Bronchial epithelial cell (primary cell): Measurements from ENCODE around the gene TCEAL7. TPM values are rescaled to one million over a fixed set of nuclear protein-coding genes. Genes with fewer than 3 reads are reported as not detected.
A peak's percentile ranks its signal among the peaks of the same experiment; 100 is the strongest.

Experiments used
- DNase-seq: peaks from one replicate; pipeline ENCODE4 v3.0.0-alpha.2; 2010; ENCODE audit warnings: low read depth
- FAIRE-seq: peaks from 2 replicates; lab custom pipeline; 2011; peaks lifted over from hg19 to GRCh38; lab: Jason Lieb, UNC
- H3K27me3 ChIP-seq: 2 replicates; pipeline ENCODE4 v1.5.1; 2011; ENCODE audit warnings: low read length; ENCODE audit not compliant: control insufficient read depth, insufficient read depth
- H3K36me3 ChIP-seq: 2 replicates; pipeline ENCODE4 v1.5.1; 2011; ENCODE audit warnings: low read length; ENCODE audit not compliant: control insufficient read depth, insufficient read depth
- H3K4me3 ChIP-seq: 2 replicates; pipeline ENCODE4 v1.5.1; 2011; ENCODE audit warnings: mild to moderate bottlenecking, low read depth, low read length, control low read depth
- CTCF ChIP-seq: IDR thresholded peaks from 2 replicates; pipeline ENCODE4 v1.5.1; 2011; ENCODE audit warnings: mild to moderate bottlenecking, moderate library complexity, low read length, control low read depth, inconsistent platforms; ENCODE audit not compliant: insufficient read depth, severe bottlenecking
- total RNA-seq: library from RNA; depleted of rRNA; stranded (reverse); fragments of >200 nt; gene quantifications from 2 replicates; pipeline ENCODE4 v1.2.1, GENCODE V29; 2014

The TCEAL7 gene
- total RNA-seq, 1 donor from 2014 or later, result 1.1 TPM

- no peaks in the 10 kb centered on the region for H3K27me3 ChIP-seq
- H3K36me3 ChIP-seq, result no peaks in the 10 kb centered on the region
- no peak for FAIRE-seq
- H3K4me3 ChIP-seq, result peak within 1 kb of the TSS; percentile 66
- no peak for TF ChIP-seq CTCF
- DNase-seq, result peak; percentile 61
These were observed 19.3 kb upstream of the TCEAL7 start, which contains the start of gene BEX2 for GRCh38 chrX:103310555-103311398. TSS of gene BEX2 (minus strand) at chrX:103310990. CDS start at chrX:103309976, 1,014 bp downstream.

GRCh38 chrX:103311399-103311780 is 18.6 kb upstream of the TCEAL7 start:
- FAIRE-seq, result no peak
- no peak for TF ChIP-seq CTCF
- no peak for DNase-seq
- Histone ChIP-seq H3K27me3 (no peaks in the 10 kb centered on the region), H3K4me3 (no peak overlapping the region), H3K36me3 (no peaks in the 10 kb centered on the region)

- no peak for DNase-seq
- Histone ChIP-seq H3K36me3 (no peaks in the 10 kb centered on the region), H3K4me3 (no peak overlapping the region), H3K27me3 (no peaks in the 10 kb centered on the region)
- no peak for FAIRE-seq
- no peak for TF ChIP-seq CTCF
These were observed 746 bp downstream of the TCEAL7 start for GRCh38 chrX:103330681-103331288.

GRCh38 chrX:103338663-103339062 is 8.6 kb downstream of the TCEAL7 start:
- no peak overlapping the region for H3K4me3 ChIP-seq
- DNase-seq (no peak), FAIRE-seq (peak; percentile 7)
- no peaks in the 10 kb centered on the region for H3K36me3 ChIP-seq
- H3K27me3 ChIP-seq, result no peaks in the 10 kb centered on the region
- TF ChIP-seq CTCF, result no peak

- FAIRE-seq (no peak), DNase-seq (peak; percentile 48)
- no peak overlapping the region for H3K4me3 ChIP-seq
- H3K27me3 ChIP-seq, result no peaks in the 10 kb centered on the region
- no peaks in the 10 kb centered on the region for H3K36me3 ChIP-seq
- TF ChIP-seq CTCF, result peak; percentile 51
These were observed 13.1 kb downstream of the TCEAL7 start for GRCh38 chrX:103343105-103343504.
